Retinal pigment epithelial cell (primary cell): ENCODE results near the gene PLPPR2.

Experiments used
- DNase-seq: peaks from one replicate; pipeline ENCODE4 v3.0.0-alpha.2; 2010; ENCODE audit warnings: low read depth
- H3K4me3 ChIP-seq: 2 replicates; pipeline ENCODE4 v1.5.1; 2011; ENCODE audit warnings: mild to moderate bottlenecking, low read length, control low read depth, moderate library complexity
- TF ChIP-seq, protein P1 (sequence below): conservative IDR thresholded peaks from 2 replicates; pipeline ENCODE4 v1.5.1; 2011; ENCODE audit warnings: low read depth, low read length, control low read depth, inconsistent platforms

Gene PLPPR2

DNA sequence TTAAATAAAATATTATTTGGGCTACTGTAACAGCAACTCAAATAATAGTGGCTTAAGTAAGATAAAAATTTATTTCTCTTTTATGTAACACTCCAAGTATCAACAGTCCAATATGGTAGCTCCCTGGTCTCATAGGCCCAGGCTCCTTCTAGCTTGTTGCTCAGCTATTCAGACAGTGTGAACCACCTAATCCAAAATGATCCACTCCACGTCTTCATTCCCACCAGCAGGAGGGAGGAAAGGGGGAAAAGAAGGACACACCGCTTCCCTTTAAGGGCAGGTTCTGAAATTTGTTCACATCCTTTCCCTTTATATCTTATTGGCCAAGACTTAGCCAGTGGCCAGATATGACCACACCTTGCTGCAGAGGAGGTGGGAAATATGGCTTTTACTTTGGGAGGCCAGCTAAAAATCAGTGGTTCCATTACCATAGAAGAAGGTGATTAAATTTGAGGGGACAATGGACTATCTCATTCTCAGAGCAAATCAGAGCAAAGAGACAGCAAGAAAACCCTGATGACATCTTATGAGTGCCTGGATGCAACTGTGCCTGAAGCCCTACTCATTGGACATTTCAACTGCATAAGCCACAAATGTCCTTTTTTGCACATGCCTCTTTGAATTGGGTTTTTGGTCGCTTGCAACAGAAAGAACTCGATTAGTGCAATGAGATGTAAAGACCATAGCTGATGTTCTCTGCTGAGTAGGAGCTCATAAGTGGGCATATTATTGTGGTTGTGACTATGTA, 35.9 kb downstream of the PLPPR2 start:
- TF ChIP-seq, protein P1, sequence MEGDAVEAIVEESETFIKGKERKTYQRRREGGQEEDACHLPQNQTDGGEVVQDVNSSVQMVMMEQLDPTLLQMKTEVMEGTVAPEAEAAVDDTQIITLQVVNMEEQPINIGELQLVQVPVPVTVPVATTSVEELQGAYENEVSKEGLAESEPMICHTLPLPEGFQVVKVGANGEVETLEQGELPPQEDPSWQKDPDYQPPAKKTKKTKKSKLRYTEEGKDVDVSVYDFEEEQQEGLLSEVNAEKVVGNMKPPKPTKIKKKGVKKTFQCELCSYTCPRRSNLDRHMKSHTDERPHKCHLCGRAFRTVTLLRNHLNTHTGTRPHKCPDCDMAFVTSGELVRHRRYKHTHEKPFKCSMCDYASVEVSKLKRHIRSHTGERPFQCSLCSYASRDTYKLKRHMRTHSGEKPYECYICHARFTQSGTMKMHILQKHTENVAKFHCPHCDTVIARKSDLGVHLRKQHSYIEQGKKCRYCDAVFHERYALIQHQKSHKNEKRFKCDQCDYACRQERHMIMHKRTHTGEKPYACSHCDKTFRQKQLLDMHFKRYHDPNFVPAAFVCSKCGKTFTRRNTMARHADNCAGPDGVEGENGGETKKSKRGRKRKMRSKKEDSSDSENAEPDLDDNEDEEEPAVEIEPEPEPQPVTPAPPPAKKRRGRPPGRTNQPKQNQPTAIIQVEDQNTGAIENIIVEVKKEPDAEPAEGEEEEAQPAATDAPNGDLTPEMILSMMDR = no peak
- no peak for DNase-seq
- no peak overlapping the region for H3K4me3 ChIP-seq

DNA sequence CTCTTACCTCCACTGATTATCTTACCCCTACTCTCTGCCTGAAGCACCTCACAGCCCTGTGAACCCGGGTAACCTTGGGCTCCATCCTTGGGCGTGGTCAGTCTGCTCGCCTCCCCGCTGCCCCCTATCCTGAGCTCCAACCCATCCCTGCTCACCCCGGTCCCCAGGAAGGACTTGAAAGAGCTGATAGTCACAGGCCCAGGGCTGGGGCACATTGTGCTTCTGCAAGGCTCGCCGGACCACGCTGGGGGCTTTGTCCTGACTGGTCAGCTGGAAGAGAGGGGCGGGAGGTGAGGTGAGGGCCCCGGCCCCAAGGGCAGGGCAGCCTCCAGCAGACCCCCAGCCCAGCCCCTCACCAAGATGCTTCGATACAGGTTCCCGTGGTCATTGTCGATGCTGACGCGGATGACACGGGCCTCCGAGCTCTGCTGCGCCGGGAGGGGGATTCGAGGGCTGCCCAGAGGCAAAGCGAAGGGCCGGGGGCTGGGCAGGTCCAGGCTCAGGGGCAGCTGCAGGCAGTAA, 41.9 kb downstream of the PLPPR2 start:
- TF ChIP-seq, protein P1 = no peak
- no peak for DNase-seq

DNA sequence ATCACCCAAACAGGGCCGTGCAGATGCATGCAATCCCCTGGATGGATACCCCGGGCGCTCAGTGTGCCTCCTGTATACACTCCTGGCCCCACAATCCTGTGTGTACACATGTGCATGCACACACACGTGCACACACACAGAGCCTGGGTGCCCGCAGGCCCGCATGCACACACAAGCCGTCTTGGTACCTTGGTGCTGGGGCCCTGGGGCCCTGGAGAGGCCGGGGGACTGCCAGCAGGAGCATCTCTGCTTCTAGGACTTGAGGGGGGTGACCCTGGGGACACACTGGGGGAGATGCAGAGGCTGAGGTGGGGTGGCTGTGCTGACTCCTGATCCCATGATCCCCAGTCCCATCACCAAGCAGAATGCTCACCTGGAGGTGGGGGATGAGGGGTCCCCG, 44.4 kb downstream of the PLPPR2 start:
- TF ChIP-seq, protein P1 = no peak
- no peak overlapping the region for H3K4me3 ChIP-seq
- DNase-seq = no peak

More for the DNA sequence above, 41.9 kb downstream of the PLPPR2 start:
- H3K4me3 ChIP-seq = no peak overlapping the region

DNA sequence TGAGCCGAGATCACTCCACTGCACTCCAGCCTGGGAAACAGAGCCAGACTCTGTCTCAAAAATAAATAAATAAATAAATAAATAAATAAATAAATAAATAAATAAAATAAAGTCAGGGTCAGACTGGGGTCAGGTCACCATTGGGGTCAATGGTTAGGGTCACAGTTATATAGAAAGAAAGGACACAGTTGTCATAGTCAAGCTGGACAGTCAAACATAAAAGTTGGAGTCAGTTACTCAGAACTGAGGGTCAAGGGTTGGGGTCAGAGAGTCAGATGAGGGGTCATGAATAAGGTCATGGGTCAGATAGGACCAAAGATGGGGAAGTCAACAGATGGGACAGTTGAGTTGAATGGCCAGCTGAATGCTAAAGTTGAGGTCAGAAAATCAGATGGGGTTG, 45.6 kb downstream of the PLPPR2 start:
- TF ChIP-seq, protein P1 = no peak
- no peak overlapping the region for H3K4me3 ChIP-seq
- no peak for DNase-seq

DNA sequence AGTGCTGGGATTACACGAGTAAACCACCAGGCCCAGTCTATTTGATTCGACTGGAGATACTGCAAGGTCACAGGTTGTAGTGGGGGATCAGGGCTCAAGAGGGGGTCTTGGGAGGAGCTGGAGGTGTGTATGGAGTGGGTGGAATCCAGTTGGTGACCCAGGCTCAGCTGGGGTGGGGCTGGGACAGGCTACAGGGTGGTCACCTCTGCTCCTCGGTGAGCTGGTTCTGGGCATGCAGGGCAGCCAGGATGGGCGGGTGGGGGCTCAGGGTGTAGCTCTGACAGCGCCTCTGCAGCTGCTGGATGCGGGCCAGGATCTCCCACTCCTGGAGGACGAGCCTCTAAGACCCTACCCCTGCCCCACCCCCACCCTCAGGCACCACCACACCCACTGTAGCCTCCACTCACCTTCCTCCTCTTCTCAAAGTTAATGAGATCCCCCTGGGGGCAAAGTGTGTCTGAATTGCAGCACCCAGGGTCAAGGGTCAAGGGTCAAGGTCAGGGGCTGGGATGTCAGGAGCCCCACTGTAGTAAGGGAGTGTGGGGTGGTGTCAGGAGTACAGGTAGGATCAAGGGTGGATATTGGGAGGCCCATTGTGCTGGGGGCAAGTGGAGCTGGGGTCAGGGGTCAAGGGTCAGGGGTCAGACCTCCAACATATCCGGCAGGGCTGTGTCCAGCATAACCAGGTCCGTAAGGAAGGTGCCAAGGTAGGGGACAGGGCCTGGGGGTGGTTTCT, 46.7 kb downstream of the PLPPR2 start:
- H3K4me3 ChIP-seq = no peak overlapping the region
- DNase-seq = no peak
- TF ChIP-seq, protein P1 = no peak

DNA sequence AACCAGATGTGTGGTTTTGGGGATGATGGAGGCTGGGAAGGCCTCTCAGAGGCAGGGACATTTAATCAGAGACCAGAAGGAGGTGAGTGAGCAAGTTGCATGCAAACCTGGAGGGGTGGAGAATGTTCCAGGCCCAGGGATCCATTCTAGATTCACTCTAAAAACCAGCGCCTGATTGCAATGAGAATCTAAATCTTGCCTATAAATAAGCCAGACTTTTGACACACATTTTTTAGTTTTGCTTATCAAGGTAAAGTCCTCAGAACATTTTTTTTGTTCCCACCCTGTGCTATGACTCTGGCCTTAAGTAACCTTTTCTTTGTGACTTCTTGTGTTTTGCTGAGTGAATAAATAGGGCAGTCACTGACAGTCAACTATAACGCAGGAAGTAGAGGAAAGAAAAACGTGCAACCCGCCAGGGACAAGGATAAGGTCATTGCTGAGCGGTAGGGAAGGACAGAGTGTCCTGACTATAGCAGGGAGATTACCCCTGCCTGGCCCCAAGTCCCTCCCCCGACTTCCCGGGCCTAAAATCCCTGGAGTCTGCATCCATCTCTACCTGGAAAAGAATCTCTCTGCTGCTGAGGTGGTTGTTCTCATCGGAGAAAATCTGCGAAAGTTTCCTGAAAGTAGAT, 49.5 kb downstream of the PLPPR2 start:
- no peak overlapping the region for H3K4me3 ChIP-seq
- DNase-seq = no peak
- TF ChIP-seq, protein P1 = no peak
